ENCODE measurements around the gene HSPA5. TPM values are rescaled to one million over a fixed set of nuclear protein-coding genes. Genes with fewer than 3 reads are reported as not detected.

Gene HSPA5
- total RNA-seq, 1 donor from 2014 or later = 224 TPM

DNA sequence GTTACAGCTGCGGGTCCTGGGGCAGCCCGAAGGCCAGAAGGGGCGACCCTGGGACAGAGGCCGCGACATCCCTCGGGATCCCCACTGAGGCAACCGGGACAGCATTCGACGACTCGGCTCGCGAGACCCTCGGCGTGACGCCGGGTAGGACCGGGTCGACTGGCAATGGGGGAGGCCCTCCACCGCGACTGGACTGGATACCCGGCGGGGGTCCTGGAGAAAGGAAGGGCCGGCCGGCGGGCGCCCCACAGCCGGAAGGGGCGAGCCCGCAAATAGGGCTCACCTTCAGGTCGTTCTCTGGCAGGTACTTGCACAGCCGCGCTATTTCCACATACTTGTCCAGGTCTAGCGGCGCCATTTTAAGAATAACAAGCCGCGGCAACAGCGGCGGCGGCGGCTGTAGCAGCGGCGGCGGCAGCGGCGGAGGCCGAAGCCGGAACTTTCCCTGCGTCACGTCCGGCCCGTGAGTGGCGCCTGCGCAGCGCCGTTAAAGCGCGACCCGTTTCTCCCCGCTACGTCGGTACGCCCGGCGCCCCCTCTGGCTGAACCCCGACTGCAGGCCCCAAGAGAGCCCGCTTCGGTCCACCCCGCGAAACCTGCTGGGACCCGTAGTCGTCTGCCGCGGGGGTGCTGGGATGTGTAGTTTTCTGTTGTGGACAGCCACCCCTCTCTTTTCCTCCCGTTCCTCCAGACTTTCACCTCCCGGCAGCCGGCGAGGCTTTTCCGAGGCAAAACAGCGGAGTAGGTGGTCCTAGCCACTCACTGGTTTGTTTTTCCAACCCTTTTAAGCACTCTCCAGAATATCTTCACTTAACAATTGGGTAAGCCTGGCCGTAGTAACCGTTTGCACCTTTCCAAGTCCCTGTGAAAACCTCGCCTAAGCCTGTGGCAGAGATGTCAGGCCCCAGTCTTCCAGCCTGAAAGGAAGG lies 51.5 kb downstream of the HSPA5 start, which contains the start of gene PPP6C:
PPP6C (minus strand) TSS at position 443 of the 929 bp plus-strand sequence; CDS start at position 358, 85 bp downstream.
- peak; percentile 98 for DNase-seq (ENCODE audit: low spot score)

DNA sequence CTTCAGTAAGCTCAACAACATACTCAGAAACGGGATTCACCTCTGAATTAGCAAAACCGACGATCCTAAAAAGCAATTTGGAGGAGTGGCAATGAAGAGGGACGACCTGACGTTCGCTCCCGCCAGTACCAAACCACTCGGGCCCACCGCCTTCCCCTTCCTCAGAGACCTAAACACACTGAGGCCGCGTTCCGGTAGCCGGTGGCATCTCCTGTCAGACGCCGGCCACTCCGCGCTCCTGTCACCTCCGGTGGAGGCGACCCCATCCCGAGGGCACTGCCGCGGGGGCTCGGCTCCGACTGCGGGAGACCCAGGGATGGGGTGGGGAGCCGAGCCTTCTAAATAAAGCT lies 52.2 kb downstream of the HSPA5 start:
- peak; percentile 53 for DNase-seq (ENCODE audit: low spot score)

Other genes with a start within 250 kb of the HSPA5 start
- 7.2 TPM for gene SCAI, start 97.8 kb downstream of the HSPA5 start, total RNA-seq
- gene PPP6C, start 51.5 kb downstream of the HSPA5 start, total RNA-seq = 36.9 TPM
- gene RABEPK, start 40.8 kb downstream of the HSPA5 start, total RNA-seq = 20.3 TPM
- gene GAPVD1, start 20.5 kb upstream of the HSPA5 start, total RNA-seq = 54.6 TPM